Body of pancreas (tissue), 4 donors: ENCODE data around the gene LITAF.

Source experiments
- CTCF ChIP-seq, 7 experiments: fragments of 450-650 bp in 4 of 7; fragments of 200-600 bp in 3 of 7; sonication (generic) in 3 of 7; IDR thresholded peaks; one replicate each; pipeline ENCODE4 v1.5.1; 2016 to 2019; ENCODE audit warnings: antibody characterized with exemption in 7 of 7
- POLR2A ChIP-seq, 3 donors: fragments of 450-650 bp; IDR thresholded peaks; one replicate each; pipeline ENCODE4 v1.6.1; 2016; ENCODE audit warnings: antibody characterized with exemption in 3 of 3, mild to moderate bottlenecking in 2 of 3

- TF ChIP-seq CTCF (IDR thresholded peaks at IDR 0.05) (no peak), POLR2A (IDR thresholded peaks at IDR 0.05) (no peak)
Observed at GRCh38 chr16:11627822-11628457, 41.2 kb upstream of the LITAF start.
